OCI-LY7 (cell line): Measurements from ENCODE around the gene COPS7B.
A peak's percentile ranks its signal among the peaks of the same experiment; 100 is the strongest.

ENCODE experiments used
- CTCF ChIP-seq: fragments of 200-600 bp; sonication (generic); conservative IDR thresholded peaks from 2 replicates; pipeline ENCODE4 v1.5.1; 2014; ENCODE audit warnings: mild to moderate bottlenecking, antibody characterized with exemption, low read length, moderate library complexity, mixed read lengths
- EZH2phosphoT487 ChIP-seq: fragments of 200-600 bp; sonication (generic); IDR thresholded peaks from 2 replicates; pipeline ENCODE4 v1.6.1; 2018; ENCODE audit warnings: low read depth, borderline replicate concordance, mild to moderate bottlenecking, mixed run types, antibody characterized with exemption, low read length, moderate library complexity, mixed read lengths

GRCh38 chr2:231786177-231786916, at the start of gene COPS7B:
- TF ChIP-seq CTCF (peak; percentile 81), EZH2phosphoT487 (no peak)
